NCI-H460 (cell line): Measurements from ENCODE around the gene PTEN. TPM values are rescaled to one million over a fixed set of nuclear protein-coding genes. Genes with fewer than 3 reads are reported as not detected.
"Not testable (repeated sequence)": the region's sequence is repeated elsewhere in the genome, so short reads cannot be mapped to it uniquely, and the experiment has no call there.

Source experiments
- DNase-seq: peaks from one replicate; pipeline ENCODE4 v3.0.0-alpha.2; 2016; ENCODE audit warnings: low read depth; ENCODE audit errors: extremely low read depth
- total RNA-seq: library from RNA; depleted of rRNA; stranded (reverse); fragments of >200 nt; shearing (Covaris generic); gene quantifications from 2 replicates; pipeline ENCODE4 v1.2.3, GENCODE V29; 2014

PTEN gene
- total RNA-seq, 1 experiment from 2014 or later, result 194 TPM

DNA sequence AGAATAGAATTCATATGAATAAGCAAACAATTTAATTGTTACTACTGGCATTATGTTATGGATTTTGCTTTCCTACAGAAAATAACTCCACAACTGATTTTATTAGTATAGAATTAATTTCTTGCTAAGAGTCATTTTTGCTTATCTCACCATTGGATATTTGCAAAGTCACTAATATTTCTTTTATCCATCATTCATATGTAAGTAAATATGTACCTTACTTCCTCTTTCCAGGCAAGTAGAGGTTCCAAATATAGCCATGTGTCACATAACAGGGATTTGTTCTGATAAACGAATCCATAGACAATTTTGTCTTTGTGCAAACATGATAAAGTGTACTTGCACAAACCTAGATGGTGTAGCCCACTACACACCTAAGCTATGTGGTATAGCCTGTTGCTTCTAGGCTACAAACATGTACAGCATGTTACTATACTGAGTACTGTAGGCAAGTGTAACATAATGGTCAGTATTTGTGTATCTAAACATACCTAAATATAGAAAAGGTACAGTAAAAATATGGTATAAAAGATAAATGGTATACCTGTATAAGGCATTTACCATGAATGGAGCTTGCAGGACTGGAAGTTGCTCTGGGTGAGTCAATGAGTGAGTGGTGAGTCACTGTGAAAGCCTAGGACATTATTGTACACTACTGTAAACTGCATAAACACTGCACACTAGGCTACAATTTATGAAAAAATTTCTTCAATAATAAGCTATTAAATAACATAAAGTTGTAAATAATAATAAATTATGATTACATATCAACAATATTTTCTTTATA is 18.4 kb upstream of the PTEN start:
- DNase-seq, result peak; percentile 68

DNA sequence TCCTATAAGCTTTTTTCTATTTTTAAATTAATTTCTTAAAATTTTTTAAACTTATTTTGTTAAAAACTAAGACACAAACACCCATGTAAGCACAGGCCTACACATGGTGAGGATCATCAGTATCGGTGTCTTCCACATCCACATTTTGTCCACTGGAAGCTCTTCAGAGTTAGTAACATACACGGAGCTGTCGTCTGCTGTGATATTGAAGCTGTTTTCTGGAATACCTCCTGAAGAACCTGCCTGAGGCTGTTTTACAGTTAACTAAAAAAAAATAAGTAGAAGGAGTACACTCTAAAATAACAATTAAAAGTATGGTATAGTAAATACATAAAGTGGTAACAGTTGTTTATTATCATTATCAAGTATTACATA is 17.8 kb upstream of the PTEN start:
- DNase-seq, result no peak

DNA sequence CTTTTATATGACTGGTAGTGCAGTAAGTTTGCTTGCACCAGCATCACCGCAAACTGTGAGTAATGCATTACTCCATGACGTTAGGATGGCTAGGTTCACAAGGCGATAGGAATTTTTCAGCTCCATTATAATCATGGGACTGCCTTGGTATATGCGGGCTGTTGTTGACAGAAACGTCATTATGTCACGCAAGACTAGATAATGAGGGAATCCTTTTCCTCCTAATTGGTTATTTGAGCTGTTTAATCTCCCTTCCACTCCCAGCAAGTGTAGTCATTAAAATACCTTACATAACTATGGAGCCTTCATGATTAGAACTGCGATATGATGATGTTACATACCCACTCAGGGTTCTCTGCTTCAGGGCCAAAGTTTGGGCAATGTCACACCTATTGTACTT is 17.4 kb upstream of the PTEN start:
- peak; percentile 99 for DNase-seq

DNA sequence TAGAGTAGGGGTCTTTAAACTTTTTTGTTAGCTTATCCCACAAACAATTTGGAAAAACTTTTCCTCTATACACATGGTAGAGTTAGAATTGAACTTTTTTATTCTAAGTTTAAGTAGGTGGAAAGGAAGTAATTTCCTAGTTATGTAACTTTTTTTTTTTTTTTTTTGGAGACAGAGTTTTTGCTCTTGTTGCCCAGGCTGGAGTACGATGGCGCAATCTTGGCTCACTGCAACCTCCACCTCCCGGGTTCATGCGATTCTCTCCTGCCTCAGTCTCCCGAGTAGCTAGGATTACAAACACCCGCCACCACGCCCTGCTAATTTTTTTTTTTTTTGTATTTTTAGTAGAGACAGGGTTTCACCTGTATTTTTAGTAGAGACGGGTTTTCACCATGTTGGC is 16.7 kb upstream of the PTEN start:
- not testable (repeated sequence) for DNase-seq

DNA sequence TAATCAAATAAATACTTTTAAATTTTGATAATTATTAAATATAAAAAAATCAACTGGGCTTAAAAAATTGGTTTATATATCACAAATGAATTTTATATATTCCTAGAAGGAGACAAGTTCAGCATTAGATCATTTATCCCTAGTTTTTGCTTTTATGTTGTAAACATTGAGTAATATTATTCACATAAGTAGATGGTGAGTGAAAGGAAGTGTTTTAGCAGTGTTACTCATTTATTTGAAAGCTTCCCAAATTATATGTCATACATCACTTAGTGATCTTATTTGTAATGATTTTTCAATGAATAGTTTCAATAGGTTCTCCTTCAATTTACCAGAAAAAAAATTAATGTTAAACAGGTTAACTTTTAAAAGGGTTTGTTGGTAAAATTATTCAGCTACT is 15.9 kb upstream of the PTEN start:
- DNase-seq, result no peak

DNA sequence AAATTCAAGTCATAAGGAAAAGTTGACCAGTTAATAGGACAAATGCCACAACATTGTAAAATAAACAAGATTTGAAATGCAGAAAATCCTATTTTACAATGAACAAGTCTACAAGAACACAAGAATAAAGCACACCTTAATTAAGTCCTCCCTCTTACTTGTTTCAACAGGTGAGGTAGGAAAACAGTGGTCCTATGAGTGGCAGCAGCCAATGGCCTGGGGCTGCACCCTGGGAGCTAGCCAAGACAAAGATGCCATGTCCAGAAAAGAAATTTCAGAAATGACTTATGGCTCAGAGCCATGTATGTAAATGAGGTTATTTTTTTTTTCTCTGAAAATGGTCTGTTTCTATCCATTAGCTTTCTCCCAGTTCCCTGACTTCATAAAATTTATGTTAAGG is 14.4 kb upstream of the PTEN start:
- DNase-seq, result no peak

DNA sequence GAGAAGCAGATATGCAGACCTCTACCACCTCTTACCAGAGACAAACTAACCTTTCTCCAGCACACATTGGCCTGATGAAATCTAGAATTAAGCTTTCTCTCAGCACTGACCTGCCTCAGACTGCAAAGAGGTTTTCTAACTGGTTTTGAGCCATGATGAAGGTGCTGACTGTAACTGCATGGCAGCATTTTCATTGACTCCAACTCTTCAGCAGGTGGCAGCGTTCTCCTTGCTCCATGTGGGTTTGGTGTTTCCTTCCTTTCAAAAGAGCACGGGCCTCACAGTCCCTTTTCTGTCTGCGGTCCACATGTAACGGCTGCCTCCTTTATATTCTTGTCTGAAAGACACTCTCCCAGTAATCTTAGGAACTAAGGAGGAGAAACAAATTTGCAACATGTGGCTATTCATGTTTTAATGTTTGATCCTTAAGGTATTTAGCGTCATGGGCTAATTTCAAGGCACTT is 12.7 kb upstream of the PTEN start:
- DNase-seq, result peak; percentile 82

DNA sequence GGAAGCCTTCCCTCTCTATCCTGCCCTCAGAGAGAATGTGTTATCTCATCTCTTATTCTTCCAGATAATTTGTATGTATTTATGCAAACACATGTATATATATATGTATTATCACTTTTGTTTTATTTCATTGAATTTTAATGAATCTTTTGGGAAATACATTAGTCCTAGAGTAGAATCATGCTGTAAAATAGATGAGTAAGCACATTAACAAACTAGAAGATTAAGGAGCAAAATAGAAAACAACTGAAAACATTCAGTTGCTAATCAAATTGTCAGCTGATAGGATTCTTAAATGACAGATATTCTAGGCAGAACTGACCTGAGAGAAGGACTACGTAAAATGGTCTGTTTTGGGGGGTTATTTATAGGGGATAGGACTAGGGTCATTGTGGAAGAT is 11.3 kb upstream of the PTEN start:
- DNase-seq, result no peak

DNA sequence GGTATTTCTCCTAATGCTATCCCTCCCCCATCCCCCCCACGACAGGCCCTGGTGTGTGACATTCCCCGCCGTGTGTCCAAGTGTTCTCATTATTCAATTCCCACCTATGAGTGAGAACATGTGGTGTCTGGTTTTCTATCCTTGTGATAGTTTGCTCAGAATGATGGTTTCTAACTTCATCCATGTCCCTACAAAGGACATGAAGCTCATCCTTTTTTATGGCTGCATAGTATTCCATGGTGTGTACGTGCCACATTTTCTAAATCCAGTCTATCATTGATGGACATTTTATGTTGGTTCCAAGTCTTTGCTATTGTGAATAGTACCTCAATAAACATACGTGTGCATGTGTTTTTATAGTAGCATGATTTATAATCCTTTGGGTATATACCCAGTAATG is 8.2 kb upstream of the PTEN start:
- DNase-seq, result not testable (repeated sequence)

DNA sequence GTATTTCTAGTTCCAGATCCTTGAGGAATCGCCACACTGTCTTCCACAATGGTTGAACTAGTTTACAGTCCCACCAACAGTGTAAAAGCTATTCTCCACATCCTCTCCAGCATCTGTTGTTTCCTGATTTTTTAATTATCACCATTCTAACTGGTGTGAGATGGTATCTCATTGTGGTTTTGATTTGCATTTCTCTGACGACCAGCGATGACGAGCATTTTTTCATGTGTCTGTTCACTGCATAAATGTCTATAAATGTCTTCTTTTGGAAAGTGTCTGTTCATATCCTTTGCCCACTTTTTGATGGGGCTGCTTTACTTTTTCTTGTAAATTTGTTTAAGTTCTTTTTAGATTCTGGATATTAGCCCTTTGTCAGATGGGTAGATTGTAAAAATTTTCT is 7.8 kb upstream of the PTEN start:
- not testable (repeated sequence) for DNase-seq

DNA sequence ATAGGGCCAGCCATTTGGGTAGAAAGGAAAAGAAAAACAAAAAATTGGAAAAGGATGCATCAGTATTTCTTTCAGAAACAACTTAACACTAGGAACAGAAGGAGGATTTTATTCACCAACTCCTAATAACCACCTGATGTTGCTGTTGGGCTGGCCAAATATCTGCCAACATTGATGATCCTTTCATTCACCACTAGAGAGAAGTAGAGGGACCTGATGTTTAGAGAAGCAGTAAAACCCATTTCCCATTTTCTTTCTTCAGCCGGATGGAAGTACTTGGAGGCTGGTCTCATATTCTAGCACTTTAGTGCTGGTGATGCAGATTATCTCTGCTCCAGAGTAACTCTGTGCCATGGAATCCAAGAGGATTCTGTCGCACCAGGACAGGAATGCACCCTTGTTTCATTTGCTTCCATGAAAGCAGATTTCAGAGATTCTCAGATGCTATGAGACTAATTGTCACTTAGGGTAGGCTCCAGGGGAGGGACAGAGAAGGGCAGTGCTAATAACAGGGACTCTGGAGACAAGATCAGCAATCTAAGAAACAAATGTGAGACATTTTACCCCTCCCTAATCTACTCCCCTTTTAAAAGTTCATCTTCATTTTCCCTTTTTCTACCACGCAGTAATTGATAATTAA is 3.1 kb upstream of the PTEN start:
- DNase-seq, result peak; percentile 73

DNA sequence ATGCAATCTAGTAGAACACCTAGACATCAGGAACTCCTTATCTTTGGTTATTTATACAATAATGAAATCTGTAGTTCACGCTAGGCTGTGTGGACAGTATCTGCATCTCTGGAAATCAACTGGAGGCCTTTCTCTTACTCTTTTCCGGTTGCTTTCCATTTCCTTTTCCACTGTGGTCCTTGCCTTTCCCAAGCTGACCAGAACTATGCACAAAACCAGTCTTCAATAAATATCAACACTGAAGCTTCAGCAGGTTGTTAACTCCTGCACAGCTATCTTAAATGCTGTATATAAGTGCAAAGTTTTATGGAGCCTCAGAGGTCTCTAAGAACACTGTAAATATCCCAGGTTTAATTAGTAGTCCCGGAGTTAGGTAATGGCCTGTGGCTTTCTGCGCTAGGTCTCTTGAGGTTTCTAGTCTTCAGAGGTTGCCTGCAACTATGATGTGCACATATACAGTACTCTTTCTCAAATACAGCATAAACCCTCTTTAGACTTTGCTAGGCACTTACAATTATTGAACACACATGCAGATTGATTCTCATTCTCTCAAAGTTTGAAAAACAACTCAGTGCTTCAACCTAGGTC is 2.5 kb upstream of the PTEN start:
- no peak for DNase-seq

DNA sequence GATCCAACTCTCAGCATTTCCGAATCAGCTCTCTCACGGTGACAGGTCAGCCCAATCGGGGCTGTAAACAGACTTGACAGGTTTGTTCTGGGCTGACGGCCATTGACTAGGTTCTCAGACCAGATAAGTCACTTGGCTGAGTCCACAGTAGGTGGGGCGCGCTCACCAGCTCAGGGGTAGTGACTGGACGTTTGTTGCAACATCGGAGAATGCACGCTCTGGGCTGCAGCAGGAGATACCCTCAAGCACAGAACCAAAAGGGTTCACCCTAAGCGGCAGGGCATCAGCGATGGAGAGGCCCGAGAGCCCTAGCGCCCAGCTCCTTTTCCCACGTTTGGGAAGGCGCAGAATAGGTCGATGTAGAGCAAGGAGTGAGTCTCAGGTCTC is 1.9 kb upstream of the PTEN start:
- peak; percentile 77 for DNase-seq

DNA sequence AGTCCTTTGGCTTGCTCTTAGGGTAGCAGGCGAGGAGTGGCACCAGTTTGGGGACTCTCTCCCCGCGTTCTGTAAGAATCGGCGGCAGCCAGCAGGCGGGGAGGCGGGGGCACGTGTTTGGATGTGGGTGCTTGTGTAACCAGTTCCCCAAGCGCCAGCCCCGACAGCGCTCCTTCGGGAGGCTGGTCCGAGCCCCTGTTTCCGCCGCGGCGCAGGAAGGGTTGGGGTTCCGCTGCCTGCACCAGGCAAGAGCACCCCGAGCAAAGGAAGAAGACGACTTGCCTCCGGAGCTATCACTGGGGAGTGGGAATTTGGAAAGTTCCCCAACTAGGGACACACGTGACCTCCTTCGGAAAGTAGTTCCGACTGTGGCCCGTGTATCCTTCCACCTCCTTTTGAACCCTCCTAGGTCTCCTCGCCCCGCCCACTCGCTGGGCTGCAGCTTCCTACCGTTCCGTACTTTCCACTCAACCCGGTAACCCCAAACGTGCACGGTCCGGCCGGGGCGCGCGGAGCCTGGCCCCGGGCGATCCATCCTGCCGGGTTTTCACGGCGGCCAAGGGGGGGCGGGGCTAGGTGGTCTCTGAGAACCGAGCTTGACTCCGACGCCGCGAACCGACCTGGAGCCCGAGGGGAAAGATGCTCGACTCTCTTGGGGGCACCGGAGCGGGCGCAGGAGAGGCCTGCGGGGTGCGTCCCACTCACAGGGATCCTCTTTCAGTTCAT is 1.3 kb upstream of the PTEN start:
- DNase-seq, result peak; percentile 98

DNA sequence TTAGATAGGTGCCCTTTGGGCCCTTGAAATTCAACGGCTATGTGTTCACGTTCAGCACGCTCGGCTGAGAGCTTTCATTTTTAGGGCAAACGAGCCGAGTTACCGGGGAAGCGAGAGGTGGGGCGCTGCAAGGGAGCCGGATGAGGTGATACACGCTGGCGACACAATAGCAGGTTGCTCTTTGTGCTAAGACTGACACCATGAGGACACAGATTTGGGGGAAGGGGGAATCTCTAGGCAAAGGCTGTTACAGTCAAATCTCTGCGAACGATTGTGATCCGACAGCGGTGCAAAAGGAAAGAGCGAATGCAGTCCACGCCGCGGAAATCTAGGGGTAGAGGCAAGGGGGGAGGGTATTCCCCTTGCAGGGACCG is 759 bp upstream of the PTEN start:
- DNase-seq, result no peak

DNA sequence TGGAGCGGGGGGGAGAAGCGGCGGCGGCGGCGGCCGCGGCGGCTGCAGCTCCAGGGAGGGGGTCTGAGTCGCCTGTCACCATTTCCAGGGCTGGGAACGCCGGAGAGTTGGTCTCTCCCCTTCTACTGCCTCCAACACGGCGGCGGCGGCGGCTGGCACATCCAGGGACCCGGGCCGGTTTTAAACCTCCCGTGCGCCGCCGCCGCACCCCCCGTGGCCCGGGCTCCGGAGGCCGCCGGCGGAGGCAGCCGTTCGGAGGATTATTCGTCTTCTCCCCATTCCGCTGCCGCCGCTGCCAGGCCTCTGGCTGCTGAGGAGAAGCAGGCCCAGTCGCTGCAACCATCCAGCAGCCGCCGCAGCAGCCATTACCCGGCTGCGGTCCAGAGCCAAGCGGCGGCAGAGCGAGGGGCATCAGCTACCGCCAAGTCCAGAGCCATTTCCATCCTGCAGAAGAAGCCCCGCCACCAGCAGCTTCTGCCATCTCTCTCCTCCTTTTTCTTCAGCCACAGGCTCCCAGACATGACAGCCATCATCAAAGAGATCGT is 598 bp downstream of the PTEN start:
- not testable (repeated sequence) for DNase-seq

DNA sequence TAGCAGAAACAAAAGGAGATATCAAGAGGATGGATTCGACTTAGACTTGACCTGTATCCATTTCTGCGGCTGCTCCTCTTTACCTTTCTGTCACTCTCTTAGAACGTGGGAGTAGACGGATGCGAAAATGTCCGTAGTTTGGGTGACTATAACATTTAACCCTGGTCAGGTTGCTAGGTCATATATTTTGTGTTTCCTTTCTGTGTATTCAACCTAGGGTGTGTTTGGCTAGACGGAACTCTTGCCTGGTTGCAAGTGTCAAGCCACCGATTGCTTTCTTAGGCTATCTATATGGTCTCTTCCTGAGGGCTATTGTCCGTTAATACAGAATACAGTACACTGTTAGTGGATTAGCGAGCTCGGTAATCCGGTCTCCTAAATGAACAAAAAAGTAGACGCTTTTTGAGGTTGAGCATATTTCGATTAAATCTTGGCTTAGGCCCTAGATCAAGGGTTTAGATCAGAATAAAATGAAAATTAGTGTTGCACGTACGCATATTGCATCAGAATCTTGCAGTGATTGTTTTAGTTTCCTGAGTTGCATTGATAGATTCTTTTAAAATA is 1.2 kb downstream of the PTEN start:
- no peak for DNase-seq

DNA sequence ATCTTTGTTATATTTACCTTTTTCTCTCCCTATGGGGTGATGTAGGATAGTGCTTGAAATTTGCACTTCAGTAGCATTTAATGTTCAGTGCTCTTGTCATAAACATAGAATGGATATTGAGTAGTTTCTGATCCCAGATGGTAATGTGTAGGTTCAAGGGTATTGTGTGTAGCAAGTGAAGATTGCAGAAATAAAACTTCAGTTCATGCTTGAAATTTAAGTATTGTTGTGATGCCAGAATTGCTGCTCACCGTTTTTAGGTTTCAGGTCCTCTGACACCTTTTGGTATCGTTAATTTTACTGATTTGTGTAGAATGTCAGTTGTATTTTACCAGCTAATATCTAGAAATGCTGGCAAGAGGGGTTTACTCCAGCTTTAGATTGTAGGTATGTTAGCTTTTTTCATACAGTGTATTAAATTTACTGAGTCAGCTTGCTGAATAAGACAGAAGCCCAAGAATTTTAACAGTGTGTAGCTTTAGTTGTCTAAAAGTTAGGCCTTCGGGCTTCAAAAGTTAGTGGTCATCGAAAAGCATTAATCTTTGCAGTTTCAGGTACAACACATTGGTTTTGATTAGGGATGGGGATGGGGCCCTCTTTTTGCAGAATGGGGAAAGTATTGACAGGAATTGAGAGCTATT is 1.9 kb downstream of the PTEN start:
- DNase-seq, result no peak

DNA sequence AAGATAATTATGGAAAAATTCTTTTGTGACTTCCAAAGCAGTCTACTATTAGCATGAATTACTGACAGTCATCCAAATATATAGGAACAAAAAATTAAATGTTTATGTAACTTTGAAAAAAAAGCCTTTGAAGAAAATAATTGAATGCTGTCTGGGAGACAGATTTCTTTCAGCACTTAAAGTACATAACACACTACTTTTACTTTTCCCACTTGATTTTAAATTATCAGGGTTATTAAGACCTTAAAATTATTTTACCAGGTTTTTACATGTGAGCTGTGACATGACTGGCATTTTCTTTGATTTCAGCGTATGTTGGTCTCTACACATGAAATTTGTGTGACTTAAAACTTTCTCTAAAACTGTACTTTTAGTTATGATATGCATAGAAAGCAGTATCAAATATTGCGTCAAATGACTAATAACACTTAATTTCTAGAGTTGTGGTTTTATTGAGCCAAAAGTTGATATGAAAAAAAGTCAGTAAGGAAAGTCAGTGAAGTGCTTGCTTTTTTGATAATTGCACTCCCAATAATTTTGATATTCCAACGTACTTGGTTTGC is 3.1 kb downstream of the PTEN start:
- DNase-seq, result no peak

DNA sequence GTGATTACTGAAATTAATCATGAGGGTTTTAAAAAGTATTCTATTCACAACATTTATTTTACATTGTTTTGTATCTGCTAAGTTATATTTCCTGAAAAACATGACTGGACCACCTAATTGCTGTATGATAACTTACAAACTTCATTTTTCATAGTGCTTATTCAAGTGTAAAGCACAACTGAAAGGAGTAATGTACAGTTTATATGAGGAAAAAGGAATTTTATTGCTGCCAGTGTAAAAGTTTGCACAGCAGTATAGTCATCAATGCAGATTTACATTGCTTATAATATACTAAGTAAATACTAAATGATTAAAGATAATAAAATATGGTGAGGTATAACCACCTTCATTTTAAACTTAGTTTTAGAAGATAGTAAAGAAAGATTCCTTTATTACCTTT is 4.0 kb downstream of the PTEN start:
- no peak for DNase-seq
